ENCODE measurements around the gene DDX10. TPM values are rescaled to one million over a fixed set of nuclear protein-coding genes. Genes with fewer than 3 reads are reported as not detected.
"Not testable (repeated sequence)": the region's sequence is repeated elsewhere in the genome, so short reads cannot be mapped to it uniquely, and the experiment has no call there.

Gene DDX10
- total RNA-seq, 2 donors from 2014 or later, result 8.0 to 28.2 TPM

DNA sequence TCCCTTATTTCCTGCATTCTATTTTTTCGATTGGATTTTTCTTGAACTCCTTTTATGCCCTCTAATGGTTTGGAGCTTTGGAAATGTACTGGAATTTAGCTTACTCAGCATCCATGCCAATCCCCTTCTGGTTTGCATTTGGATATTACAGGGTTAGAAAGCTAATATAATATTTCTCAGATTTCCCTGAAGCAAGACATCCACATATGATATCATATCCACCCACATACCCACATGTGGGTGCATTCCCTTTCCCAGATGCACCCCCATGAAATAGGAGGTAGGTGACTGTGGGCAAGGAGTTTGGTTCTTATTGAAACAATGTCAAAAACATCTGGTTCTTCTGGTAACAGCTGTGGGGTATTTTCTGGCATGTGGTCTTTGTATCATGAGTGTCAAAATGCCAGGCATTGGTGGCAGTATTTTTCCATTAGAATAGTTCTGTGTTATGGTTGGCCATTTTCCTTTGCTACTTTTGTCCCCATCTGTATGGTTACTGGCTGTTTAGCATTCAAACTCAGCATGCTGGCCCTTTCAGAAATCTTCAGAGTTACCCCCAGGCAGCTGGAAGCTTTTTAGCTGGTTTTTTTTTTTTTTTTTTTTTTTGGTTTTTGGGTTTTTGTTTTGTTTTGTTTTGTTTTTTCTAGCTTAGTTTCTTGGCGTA lies 32.7 kb upstream of the DDX10 start:
- ATAC-seq (ENCODE audit: insufficient number of reproducible peaks, low FRiP score, low read depth) (no peak), DNase-seq (ENCODE audit: low spot score) (no peak)
- no peaks in the 10 kb centered on the region for H3K27me3 ChIP-seq (replicated peaks; ENCODE audit: insufficient read depth)
- H3K27ac ChIP-seq, result no peak overlapping the region
- TF ChIP-seq, protein P1, sequence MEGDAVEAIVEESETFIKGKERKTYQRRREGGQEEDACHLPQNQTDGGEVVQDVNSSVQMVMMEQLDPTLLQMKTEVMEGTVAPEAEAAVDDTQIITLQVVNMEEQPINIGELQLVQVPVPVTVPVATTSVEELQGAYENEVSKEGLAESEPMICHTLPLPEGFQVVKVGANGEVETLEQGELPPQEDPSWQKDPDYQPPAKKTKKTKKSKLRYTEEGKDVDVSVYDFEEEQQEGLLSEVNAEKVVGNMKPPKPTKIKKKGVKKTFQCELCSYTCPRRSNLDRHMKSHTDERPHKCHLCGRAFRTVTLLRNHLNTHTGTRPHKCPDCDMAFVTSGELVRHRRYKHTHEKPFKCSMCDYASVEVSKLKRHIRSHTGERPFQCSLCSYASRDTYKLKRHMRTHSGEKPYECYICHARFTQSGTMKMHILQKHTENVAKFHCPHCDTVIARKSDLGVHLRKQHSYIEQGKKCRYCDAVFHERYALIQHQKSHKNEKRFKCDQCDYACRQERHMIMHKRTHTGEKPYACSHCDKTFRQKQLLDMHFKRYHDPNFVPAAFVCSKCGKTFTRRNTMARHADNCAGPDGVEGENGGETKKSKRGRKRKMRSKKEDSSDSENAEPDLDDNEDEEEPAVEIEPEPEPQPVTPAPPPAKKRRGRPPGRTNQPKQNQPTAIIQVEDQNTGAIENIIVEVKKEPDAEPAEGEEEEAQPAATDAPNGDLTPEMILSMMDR (IDR thresholded peaks at IDR 0.05), result no peak
- H3K36me3 ChIP-seq, result no peaks in the 10 kb centered on the region
- H3K9me3 ChIP-seq, result no peaks in the 10 kb centered on the region
- H3K4me1 ChIP-seq (ENCODE audit: control insufficient read depth in 1 of 2, low read depth in 2 of 2), result peaks cover 0 to 10% of the 10 kb centered on the region in 2 donors
- no peak overlapping the region for H3K4me3 ChIP-seq

DNA sequence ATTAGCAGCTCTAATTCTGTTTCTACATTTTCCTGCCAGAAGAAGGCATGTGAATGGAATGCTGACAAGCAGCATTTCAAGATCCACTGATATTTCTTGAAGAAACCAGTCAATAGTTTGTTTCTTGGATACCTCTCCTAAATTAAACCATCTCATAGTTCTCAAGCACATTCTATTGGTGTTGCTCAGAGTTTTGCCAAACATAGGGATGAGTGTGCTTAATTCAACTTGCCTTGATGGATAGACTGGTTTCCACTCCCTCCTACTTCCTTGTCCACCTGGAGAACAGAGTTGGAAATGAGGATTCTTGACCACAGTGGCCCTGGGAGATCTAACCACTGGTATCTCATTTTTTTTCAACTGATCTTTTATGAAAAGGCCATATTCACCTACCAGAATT lies 29.8 kb upstream of the DDX10 start:
- Histone ChIP-seq H3K27me3 (replicated peaks; ENCODE audit: insufficient read depth) (no peaks in the 10 kb centered on the region), H3K27ac (no peak overlapping the region), H3K9me3 (no peaks in the 10 kb centered on the region), H3K4me1 (ENCODE audit: control insufficient read depth in 1 of 2, low read depth in 2 of 2) (peaks cover 0 to 10% of the 10 kb centered on the region in 2 donors), H3K4me3 (no peak overlapping the region), H3K36me3 (no peaks in the 10 kb centered on the region)
- ATAC-seq (ENCODE audit: insufficient number of reproducible peaks, low FRiP score, low read depth) (no peak), DNase-seq (ENCODE audit: low spot score) (no peak)
- TF ChIP-seq, protein P1 (IDR thresholded peaks at IDR 0.05), result no peak

DNA sequence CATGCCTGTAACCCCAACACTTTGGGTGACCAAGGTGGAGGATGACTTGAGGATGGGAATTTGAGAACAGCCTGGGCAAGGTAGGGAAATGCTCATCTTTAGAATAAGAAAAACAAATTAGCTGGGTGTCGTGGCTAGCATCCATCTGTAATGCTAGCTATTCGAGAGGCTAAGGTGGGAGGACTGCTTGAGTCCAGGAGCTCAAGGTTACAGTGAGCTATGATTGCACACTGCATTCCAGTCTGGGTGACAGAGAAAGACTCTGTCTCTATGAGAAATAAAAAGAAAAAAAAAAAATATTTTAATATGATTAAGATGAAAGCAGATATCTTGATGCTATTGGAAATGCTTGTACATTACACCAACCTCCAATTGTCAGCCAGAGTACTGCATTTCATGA lies 28.6 kb upstream of the DDX10 start:
- TF ChIP-seq, protein P1 (IDR thresholded peaks at IDR 0.05), result no peak
- Histone ChIP-seq H3K4me1 (ENCODE audit: control insufficient read depth in 1 of 2, low read depth in 2 of 2) (peaks cover 0 to 10% of the 10 kb centered on the region in 2 donors), H3K9me3 (no peaks in the 10 kb centered on the region), H3K27me3 (replicated peaks; ENCODE audit: insufficient read depth) (no peaks in the 10 kb centered on the region), H3K4me3 (no peak overlapping the region), H3K27ac (no peak overlapping the region), H3K36me3 (no peaks in the 10 kb centered on the region)
- ATAC-seq (ENCODE audit: insufficient number of reproducible peaks, low FRiP score, low read depth) (no peak), DNase-seq (ENCODE audit: low spot score) (no peak)

DNA sequence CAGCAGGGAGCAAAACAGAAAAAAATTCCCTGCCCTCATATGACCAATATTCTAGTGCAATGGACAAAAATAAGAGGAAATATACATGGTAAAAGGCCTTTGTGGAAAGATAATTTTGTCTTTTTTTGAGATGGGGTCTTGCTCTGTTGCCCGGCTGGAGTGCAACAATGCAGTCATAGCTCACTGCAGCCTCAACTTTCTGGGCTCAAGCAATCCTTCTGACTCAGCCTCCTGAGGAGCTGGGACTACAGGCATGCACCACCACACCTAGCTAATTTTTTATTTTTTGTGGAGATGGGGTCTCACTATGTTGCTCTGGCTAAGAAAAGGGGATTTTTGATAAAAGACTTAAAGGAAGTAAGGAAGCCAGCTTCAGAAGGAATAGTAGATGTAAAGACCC lies 25.7 kb upstream of the DDX10 start:
- Histone ChIP-seq H3K36me3 (no peaks in the 10 kb centered on the region), H3K27ac (no peak overlapping the region), H3K4me1 (ENCODE audit: control insufficient read depth in 1 of 2, low read depth in 2 of 2) (no peaks in the 10 kb centered on the region), H3K27me3 (replicated peaks; ENCODE audit: insufficient read depth) (no peaks in the 10 kb centered on the region), H3K9me3 (no peaks in the 10 kb centered on the region), H3K4me3 (no peak overlapping the region)
- no peak for ATAC-seq (ENCODE audit: insufficient number of reproducible peaks, low FRiP score, low read depth)
- TF ChIP-seq, protein P1 (IDR thresholded peaks at IDR 0.05), result no peak
- no peak for DNase-seq (ENCODE audit: low spot score)

DNA sequence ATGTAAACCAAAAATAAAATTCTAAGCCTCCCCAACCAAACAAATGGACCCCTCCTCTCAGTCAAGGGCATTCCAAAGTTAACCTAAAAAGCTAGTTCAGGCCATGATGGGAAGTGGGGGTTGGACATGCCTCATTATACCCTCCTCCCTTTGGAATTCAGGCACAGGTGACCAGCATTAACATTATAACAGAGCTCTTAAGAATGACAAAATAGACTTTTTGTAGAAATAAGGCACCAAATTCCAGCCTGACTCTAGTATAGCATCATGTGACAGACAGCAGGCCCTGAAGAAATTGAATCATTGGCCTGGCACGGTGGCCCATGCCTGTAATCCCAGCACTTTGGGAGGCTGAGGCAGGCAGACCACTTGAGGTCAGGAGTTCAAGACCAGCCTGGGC lies 23.1 kb upstream of the DDX10 start:
- H3K9me3 ChIP-seq; H3K27me3 ChIP-seq (replicated peaks; ENCODE audit: insufficient read depth); H3K4me1 ChIP-seq (ENCODE audit: control insufficient read depth in 1 of 2, low read depth in 2 of 2); DNase-seq (ENCODE audit: low spot score); H3K4me3 ChIP-seq; H3K36me3 ChIP-seq; ATAC-seq (ENCODE audit: insufficient number of reproducible peaks, low FRiP score, low read depth); H3K27ac ChIP-seq: not testable (repeated sequence)

DNA sequence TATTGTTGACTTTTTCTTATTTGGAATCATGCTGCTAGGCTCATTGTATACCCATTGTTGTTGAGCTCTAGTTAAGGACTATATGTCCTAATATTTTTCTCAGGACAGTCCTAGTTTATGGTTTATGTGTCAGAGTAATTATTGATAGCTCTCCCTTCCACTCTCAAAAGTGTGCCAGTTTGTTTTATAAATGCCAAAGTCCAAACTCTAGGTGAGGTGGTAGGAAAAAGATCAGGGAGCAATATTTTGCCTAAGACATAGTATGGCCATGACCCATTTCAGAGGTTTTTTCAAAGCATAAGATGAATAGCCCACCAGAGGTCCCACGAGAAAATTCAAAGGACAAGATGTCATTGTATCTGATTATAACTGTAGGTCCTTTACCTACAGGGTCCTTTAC lies 20.9 kb upstream of the DDX10 start:
- Histone ChIP-seq H3K4me3 (no peak overlapping the region), H3K27ac (no peak overlapping the region), H3K27me3 (replicated peaks; ENCODE audit: insufficient read depth) (no peaks in the 10 kb centered on the region), H3K9me3 (no peaks in the 10 kb centered on the region), H3K36me3 (no peaks in the 10 kb centered on the region), H3K4me1 (ENCODE audit: control insufficient read depth in 1 of 2, low read depth in 2 of 2) (peaks cover 7 to 15% of the 10 kb centered on the region in 2 donors)
- ATAC-seq (ENCODE audit: insufficient number of reproducible peaks, low FRiP score, low read depth), result no peak
- no peak for DNase-seq (ENCODE audit: low spot score)
- TF ChIP-seq, protein P1 (IDR thresholded peaks at IDR 0.05), result no peak
